ENCODE results near the gene SASH1. TPM values are rescaled to one million over a fixed set of nuclear protein-coding genes. Genes with fewer than 3 reads are reported as not detected.

The SASH1 gene
- total and polyA plus RNA-seq, 2 donors (not counting 1 experiment from before 2014, with no cell fraction given): 38.6 to 44.6 TPM

DNA sequence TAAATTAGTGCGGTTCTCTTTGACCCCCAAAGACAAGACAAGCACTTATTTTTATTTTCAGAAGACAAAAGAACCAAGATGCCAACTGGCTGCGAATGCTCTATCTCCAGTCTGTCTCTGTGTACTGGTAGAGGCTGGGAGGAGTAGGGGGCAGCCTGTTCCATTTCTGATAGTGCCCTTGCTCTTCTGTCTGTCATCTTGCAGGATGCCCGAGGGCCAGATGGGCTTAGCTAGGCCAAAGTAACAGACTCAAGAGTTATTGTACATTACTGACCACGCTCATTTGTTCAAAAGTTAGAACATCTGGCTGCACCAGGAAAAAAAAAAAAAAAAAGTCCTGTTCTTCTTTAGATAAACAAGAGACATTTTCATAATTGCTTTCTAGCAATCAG lies 206.1 kb downstream of the SASH1 start:
- no peaks in the 10 kb centered on the region for H3K79me2 ChIP-seq (ENCODE audit: control insufficient read depth, insufficient read depth, low read length)
- no peak overlapping the region for H3K4me3 ChIP-seq (replicated peaks in 1 of 4; ENCODE audit: control extremely low read depth in 1 of 4, insufficient read depth in 1 of 4, low read depth in 3 of 4, low read length in 4 of 4)
- no peaks in the 10 kb centered on the region for H3K27me3 ChIP-seq (ENCODE audit: control insufficient read depth, insufficient read depth, low read length)
- H3K9ac ChIP-seq (ENCODE audit: insufficient read depth, low read length): no peak overlapping the region
- DNase-seq (ENCODE audit: low read depth in 2 of 2): peak in 1 of 2 donors; percentile 45
- H3K4me2 ChIP-seq (ENCODE audit: extremely low read depth, insufficient read depth, low read length): no peak overlapping the region
- H3K27ac ChIP-seq (ENCODE audit: insufficient read depth, low read length): no peak overlapping the region
- TF ChIP-seq, protein P1, sequence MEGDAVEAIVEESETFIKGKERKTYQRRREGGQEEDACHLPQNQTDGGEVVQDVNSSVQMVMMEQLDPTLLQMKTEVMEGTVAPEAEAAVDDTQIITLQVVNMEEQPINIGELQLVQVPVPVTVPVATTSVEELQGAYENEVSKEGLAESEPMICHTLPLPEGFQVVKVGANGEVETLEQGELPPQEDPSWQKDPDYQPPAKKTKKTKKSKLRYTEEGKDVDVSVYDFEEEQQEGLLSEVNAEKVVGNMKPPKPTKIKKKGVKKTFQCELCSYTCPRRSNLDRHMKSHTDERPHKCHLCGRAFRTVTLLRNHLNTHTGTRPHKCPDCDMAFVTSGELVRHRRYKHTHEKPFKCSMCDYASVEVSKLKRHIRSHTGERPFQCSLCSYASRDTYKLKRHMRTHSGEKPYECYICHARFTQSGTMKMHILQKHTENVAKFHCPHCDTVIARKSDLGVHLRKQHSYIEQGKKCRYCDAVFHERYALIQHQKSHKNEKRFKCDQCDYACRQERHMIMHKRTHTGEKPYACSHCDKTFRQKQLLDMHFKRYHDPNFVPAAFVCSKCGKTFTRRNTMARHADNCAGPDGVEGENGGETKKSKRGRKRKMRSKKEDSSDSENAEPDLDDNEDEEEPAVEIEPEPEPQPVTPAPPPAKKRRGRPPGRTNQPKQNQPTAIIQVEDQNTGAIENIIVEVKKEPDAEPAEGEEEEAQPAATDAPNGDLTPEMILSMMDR (conservative IDR thresholded peaks at IDR 0.05 in 1 of 2, IDR thresholded peaks at IDR 0.05 in 1 of 2; ENCODE audit: low read depth in 1 of 2, low read length in 2 of 2): no peak
- no peak for TF ChIP-seq EZH2 (IDR thresholded peaks at IDR 0.05; ENCODE audit: low read length, missing control alignments)
- H3K4me1 ChIP-seq (ENCODE audit: control insufficient read depth, extremely low read depth, insufficient read depth, low read length): no peaks in the 10 kb centered on the region
- H2AFZ ChIP-seq (ENCODE audit: low read length): no peak overlapping the region
- H3K9me3 ChIP-seq (ENCODE audit: control insufficient read depth, insufficient read depth, low read depth, low read length): no peaks in the 10 kb centered on the region
- H4K20me1 ChIP-seq (ENCODE audit: control insufficient read depth, extremely low read depth, insufficient read depth, low read length): no peaks in the 10 kb centered on the region
- H3K36me3 ChIP-seq (ENCODE audit: control insufficient read depth, insufficient read depth, low read length): peaks cover 12% of the 10 kb centered on the region

DNA sequence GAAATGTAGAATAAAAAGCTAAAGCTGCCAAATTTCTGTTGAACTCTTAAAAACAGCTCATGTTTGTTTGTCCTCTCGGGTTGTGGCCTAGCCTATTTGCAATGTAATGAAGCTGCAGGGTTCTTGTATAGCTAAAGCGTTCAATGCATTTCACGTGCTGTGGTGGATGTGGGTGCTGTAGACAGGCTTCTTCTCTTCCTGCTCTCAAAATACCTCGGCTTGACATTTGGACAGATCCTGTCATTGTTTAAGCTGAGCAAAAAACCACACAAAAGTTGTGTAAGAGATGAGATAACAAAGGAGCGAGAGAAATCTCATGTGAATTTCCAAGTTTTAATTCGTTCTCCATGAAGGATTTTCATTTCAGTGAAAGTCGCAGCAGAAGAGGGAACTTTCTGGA lies 207.9 kb downstream of the SASH1 start:
- no peak overlapping the region for H3K4me3 ChIP-seq (replicated peaks in 1 of 4; ENCODE audit: control extremely low read depth in 1 of 4, insufficient read depth in 1 of 4, low read depth in 3 of 4, low read length in 4 of 4)
- peak; percentile 35 to 72 for DNase-seq (ENCODE audit: low read depth in 2 of 2)
- H2AFZ ChIP-seq (ENCODE audit: low read length): no peak overlapping the region
- H3K4me2 ChIP-seq (ENCODE audit: extremely low read depth, insufficient read depth, low read length): no peak overlapping the region
- no peak overlapping the region for H3K27ac ChIP-seq (ENCODE audit: insufficient read depth, low read length)
- no peak overlapping the region for H3K9ac ChIP-seq (ENCODE audit: insufficient read depth, low read length)
- TF ChIP-seq EZH2 (IDR thresholded peaks at IDR 0.05; ENCODE audit: low read length, missing control alignments): no peak
- TF ChIP-seq, protein P1 (conservative IDR thresholded peaks at IDR 0.05 in 1 of 2, IDR thresholded peaks at IDR 0.05 in 1 of 2; ENCODE audit: low read depth in 1 of 2, low read length in 2 of 2): no peak
- H3K9me3 ChIP-seq (ENCODE audit: control insufficient read depth, insufficient read depth, low read depth, low read length): no peaks in the 10 kb centered on the region
- no peaks in the 10 kb centered on the region for H3K4me1 ChIP-seq (ENCODE audit: control insufficient read depth, extremely low read depth, insufficient read depth, low read length)
- H3K79me2 ChIP-seq (ENCODE audit: control insufficient read depth, insufficient read depth, low read length): no peaks in the 10 kb centered on the region
- H3K36me3 ChIP-seq (ENCODE audit: control insufficient read depth, insufficient read depth, low read length): peaks cover 8% of the 10 kb centered on the region
- no peaks in the 10 kb centered on the region for H3K27me3 ChIP-seq (ENCODE audit: control insufficient read depth, insufficient read depth, low read length)
- H4K20me1 ChIP-seq (ENCODE audit: control insufficient read depth, extremely low read depth, insufficient read depth, low read length): no peaks in the 10 kb centered on the region

DNA sequence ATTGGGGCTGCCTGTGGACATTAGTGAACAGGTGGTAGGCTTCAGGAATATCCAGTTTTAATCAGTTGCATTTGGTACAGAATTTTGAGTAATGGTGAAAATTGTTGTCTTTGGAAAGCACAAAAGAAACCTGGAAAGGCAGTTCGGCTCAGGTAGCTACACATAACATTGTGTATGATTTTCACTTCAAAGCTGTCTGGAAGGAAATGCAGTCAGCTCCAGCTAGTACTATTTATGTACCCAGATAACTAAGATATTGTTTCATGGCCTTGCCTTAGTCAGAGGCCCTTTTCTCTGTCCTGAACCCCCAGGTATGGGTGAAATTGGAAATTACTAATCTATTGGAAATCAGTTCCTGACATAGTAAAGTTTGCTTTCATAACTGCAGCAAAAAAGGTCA lies 208.6 kb downstream of the SASH1 start:
- Histone ChIP-seq H3K4me1 (ENCODE audit: control insufficient read depth, extremely low read depth, insufficient read depth, low read length) (no peaks in the 10 kb centered on the region), H3K36me3 (ENCODE audit: control insufficient read depth, insufficient read depth, low read length) (peaks cover 5% of the 10 kb centered on the region), H3K79me2 (ENCODE audit: control insufficient read depth, insufficient read depth, low read length) (no peaks in the 10 kb centered on the region), H2AFZ (ENCODE audit: low read length) (no peak overlapping the region), H3K9me3 (ENCODE audit: control insufficient read depth, insufficient read depth, low read depth, low read length) (no peaks in the 10 kb centered on the region), H3K4me3 (replicated peaks in 1 of 4; ENCODE audit: control extremely low read depth in 1 of 4, insufficient read depth in 1 of 4, low read depth in 3 of 4, low read length in 4 of 4) (no peak overlapping the region), H3K9ac (ENCODE audit: insufficient read depth, low read length) (no peak overlapping the region), H3K27ac (ENCODE audit: insufficient read depth, low read length) (no peak overlapping the region), H3K27me3 (ENCODE audit: control insufficient read depth, insufficient read depth, low read length) (no peaks in the 10 kb centered on the region), H4K20me1 (ENCODE audit: control insufficient read depth, extremely low read depth, insufficient read depth, low read length) (no peaks in the 10 kb centered on the region), H3K4me2 (ENCODE audit: extremely low read depth, insufficient read depth, low read length) (no peak overlapping the region)
- TF ChIP-seq EZH2 (IDR thresholded peaks at IDR 0.05; ENCODE audit: low read length, missing control alignments): no peak
- TF ChIP-seq, protein P1 (conservative IDR thresholded peaks at IDR 0.05 in 1 of 2, IDR thresholded peaks at IDR 0.05 in 1 of 2; ENCODE audit: low read depth in 1 of 2, low read length in 2 of 2): no peak
- no peak for DNase-seq (ENCODE audit: low read depth in 2 of 2)
